DOHH2 (cell line): ENCODE measurements around the gene PHLPP2.

Source experiments
- EZH2phosphoT487 ChIP-seq: fragments of 200-600 bp; sonication (generic); IDR thresholded peaks from 2 replicates; pipeline ENCODE4 v1.6.1; 2017; ENCODE audit warnings: borderline replicate concordance, mild to moderate bottlenecking, antibody characterized with exemption, low read length, moderate library complexity, mixed read lengths
- TF ChIP-seq, protein P1 (sequence below): fragments of 200-600 bp; sonication (generic); IDR thresholded peaks from one replicate; pipeline ENCODE4 v1.5.1; 2014; ENCODE audit warnings: antibody characterized with exemption, mild to moderate bottlenecking, low read depth, low read length; ENCODE audit not compliant: poor library complexity, severe bottlenecking

DNA sequence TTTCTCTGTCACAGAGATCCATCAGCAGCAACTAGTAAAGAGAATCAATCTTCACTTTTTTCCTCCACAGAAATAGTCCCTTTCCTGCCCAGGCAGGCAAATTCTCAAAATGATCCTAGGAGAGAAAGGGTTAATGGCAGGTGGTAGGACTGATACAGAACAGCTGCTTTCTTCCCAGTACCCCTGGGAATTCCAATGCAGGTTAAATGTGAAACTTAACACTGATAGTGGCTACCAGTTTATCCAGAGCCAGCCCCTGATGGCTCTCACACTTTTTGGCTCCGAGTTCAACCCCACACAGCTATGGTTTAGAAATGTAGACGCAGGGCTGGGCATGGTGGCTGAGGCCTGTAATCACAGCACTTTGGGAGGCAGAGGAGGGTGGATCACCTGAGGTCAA is 76.3 kb downstream of the PHLPP2 start:
- TF ChIP-seq, protein P1, sequence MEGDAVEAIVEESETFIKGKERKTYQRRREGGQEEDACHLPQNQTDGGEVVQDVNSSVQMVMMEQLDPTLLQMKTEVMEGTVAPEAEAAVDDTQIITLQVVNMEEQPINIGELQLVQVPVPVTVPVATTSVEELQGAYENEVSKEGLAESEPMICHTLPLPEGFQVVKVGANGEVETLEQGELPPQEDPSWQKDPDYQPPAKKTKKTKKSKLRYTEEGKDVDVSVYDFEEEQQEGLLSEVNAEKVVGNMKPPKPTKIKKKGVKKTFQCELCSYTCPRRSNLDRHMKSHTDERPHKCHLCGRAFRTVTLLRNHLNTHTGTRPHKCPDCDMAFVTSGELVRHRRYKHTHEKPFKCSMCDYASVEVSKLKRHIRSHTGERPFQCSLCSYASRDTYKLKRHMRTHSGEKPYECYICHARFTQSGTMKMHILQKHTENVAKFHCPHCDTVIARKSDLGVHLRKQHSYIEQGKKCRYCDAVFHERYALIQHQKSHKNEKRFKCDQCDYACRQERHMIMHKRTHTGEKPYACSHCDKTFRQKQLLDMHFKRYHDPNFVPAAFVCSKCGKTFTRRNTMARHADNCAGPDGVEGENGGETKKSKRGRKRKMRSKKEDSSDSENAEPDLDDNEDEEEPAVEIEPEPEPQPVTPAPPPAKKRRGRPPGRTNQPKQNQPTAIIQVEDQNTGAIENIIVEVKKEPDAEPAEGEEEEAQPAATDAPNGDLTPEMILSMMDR, result no peak
- TF ChIP-seq EZH2phosphoT487, result no peak
